PC-9 (cell line): ENCODE measurements around the gene NCOA4. TPM values are rescaled to one million over a fixed set of nuclear protein-coding genes. Genes with fewer than 3 reads are reported as not detected.

Experiments
- BruUV-seq: library from RNA; stranded (reverse); fragments of 400-500 nt; replicated peaks from 2 replicates; lab custom pipeline; 2021; lab: Mats Ljungman, UMichigan
- CTCF ChIA-PET: fragments of 300-600 bp; sonication (Branson Sonifier 250); formaldehyde crosslinking; loops from one replicate; lab custom pipeline; 2022; ENCODE audit warnings: antibody characterized with exemption; lab: Charles Lee
- POLR2A ChIA-PET: fragments of 300-600 bp; sonication (Branson Sonifier 250); formaldehyde crosslinking; loops from one replicate; lab custom pipeline; 2022; ENCODE audit warnings: antibody characterized with exemption; ENCODE audit not compliant: unreplicated experiment; lab: Charles Lee
- DNase-seq, 2 experiments: peaks; one replicate each; pipeline versions ENCODE4 v3.0.0 to v3.0.0-alpha.2; 2015 to 2022; ENCODE audit warnings: mixed read lengths in 1 of 2
- H2AFZ ChIP-seq: fragments of 200-600 bp; sonication (generic); 2 replicates; pipeline ENCODE4 v1.8.1; 2017; ENCODE audit warnings: antibody characterized with exemption
- H3F3A ChIP-seq: fragments of 200-600 bp; sonication (generic); 2 replicates; pipeline ENCODE4 v1.8.1; 2017; ENCODE audit warnings: antibody characterized with exemption, mild to moderate bottlenecking, low read depth; ENCODE audit not compliant: insufficient read depth
- H3K27ac ChIP-seq: fragments of 200-600 bp; sonication (generic); 2 replicates; pipeline ENCODE4 v1.6.1; 2016; ENCODE audit warnings: mixed run types
- H3K27me3 ChIP-seq: fragments of 200-600 bp; sonication (generic); 2 replicates; pipeline ENCODE4 v1.6.1; 2016; ENCODE audit warnings: low read depth, mixed run types; ENCODE audit not compliant: insufficient read depth
- H3K36me3 ChIP-seq: fragments of 200-600 bp; sonication (generic); 2 replicates; pipeline ENCODE4 v1.6.1; 2016; ENCODE audit warnings: low read depth, mixed run types
- H3K4me1 ChIP-seq: fragments of 200-600 bp; sonication (generic); replicated peaks from 2 replicates; pipeline ENCODE4 v1.6.1; 2016; ENCODE audit warnings: mixed run types; ENCODE audit not compliant: insufficient read depth
- H3K4me2 ChIP-seq: fragments of 200-600 bp; sonication (generic); 2 replicates; pipeline ENCODE4 v1.6.1; 2017; ENCODE audit warnings: mixed run types
- H3K4me3 ChIP-seq: fragments of 200-600 bp; sonication (generic); 2 replicates; pipeline ENCODE4 v1.6.1; 2016; ENCODE audit warnings: mixed run types
- H3K79me2 ChIP-seq: fragments of 200-600 bp; sonication (generic); 2 replicates; pipeline ENCODE4 v1.6.1; 2017; ENCODE audit warnings: low read depth, mixed run types
- H3K9me2 ChIP-seq: fragments of 200-600 bp; sonication (generic); 2 replicates; pipeline ENCODE4 v1.8.1; 2017; ENCODE audit warnings: mild to moderate bottlenecking; ENCODE audit not compliant: insufficient read depth
- H3K9me3 ChIP-seq: fragments of 200-600 bp; sonication (generic); 2 replicates; pipeline ENCODE4 v1.8.1; 2016; ENCODE audit warnings: low read depth; ENCODE audit not compliant: insufficient read depth
- H4K20me1 ChIP-seq: fragments of 200-600 bp; sonication (generic); 2 replicates; pipeline ENCODE4 v1.8.1; 2017; ENCODE audit not compliant: insufficient read depth
- EZH2 ChIP-seq: fragments of 200-600 bp; sonication (generic); IDR thresholded peaks from 2 replicates; pipeline ENCODE4 v1.8.0; 2017; ENCODE audit warnings: antibody characterized with exemption, low read depth
- intact Hi-C: fragments of 100-400 bp; cut with micrococcal nuclease; formaldehyde crosslinking; loops from one replicate; pipeline ENCODE4 v1.10.0; 2022; ENCODE audit not compliant: unreplicated experiment
- total RNA-seq: library from RNA; stranded (reverse); gene quantifications from 2 replicates; pipeline ENCODE4 v1.2.3, GENCODE V29; 2021
- TF ChIP-seq, protein P1 (sequence below): fragments of 200-600 bp; sonication (generic); conservative IDR thresholded peaks from 2 replicates; pipeline ENCODE4 v1.6.1; 2017; ENCODE audit warnings: mixed run types, antibody characterized with exemption, mild to moderate bottlenecking, moderate library complexity

Gene NCOA4
- total RNA-seq, 1 experiment from 2014 or later, result 143 TPM

DNA sequence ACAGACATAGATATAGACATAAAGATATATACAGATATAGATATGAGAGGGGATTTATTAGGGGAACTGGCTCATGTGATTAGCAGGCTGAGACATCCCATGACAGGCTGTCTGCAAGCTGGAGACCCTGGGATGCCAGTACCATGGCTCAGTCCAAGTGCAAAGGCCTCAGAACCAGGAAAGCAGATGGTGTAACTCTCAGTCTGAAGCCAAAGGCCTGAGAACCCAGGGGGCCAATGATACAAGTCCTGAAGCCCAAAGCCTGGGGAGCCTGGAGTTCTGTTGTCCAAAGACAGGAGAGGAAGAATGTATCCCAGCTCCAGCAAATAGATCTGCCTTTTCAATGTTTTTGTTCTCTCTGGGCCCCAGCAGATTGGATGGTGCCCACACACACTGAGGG lies 5.5 kb downstream of the NCOA4 start:
- H3K27me3 ChIP-seq, result no peaks in the 10 kb centered on the region
- CTCF ChIA-PET, result no interaction called here
- TF ChIP-seq EZH2, result no peak
- TF ChIP-seq, protein P1, sequence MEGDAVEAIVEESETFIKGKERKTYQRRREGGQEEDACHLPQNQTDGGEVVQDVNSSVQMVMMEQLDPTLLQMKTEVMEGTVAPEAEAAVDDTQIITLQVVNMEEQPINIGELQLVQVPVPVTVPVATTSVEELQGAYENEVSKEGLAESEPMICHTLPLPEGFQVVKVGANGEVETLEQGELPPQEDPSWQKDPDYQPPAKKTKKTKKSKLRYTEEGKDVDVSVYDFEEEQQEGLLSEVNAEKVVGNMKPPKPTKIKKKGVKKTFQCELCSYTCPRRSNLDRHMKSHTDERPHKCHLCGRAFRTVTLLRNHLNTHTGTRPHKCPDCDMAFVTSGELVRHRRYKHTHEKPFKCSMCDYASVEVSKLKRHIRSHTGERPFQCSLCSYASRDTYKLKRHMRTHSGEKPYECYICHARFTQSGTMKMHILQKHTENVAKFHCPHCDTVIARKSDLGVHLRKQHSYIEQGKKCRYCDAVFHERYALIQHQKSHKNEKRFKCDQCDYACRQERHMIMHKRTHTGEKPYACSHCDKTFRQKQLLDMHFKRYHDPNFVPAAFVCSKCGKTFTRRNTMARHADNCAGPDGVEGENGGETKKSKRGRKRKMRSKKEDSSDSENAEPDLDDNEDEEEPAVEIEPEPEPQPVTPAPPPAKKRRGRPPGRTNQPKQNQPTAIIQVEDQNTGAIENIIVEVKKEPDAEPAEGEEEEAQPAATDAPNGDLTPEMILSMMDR, result no peak
- no peaks in the 10 kb centered on the region for H3K9me2 ChIP-seq
- POLR2A ChIA-PET, result no interaction called here
- H3K4me2 ChIP-seq, result no peak overlapping the region
- H4K20me1 ChIP-seq, result peaks cover 70% of the 10 kb centered on the region
- no peak for DNase-seq
- no peaks in the 10 kb centered on the region for H3K9me3 ChIP-seq
- H3K36me3 ChIP-seq, result 0 out of 2 replicates have a peak, but pooled peaks cover 11% of the 10 kb centered on the region
- H3K79me2 ChIP-seq, result peaks cover 98% of the 10 kb centered on the region
- no peak overlapping the region for H3K4me3 ChIP-seq
- H2AFZ ChIP-seq, result no peak overlapping the region
- no TSS peak for BruUV-seq
- H3K4me1 ChIP-seq, result peaks cover 49% of the 10 kb centered on the region
- peaks cover 40% of the 10 kb centered on the region for H3F3A ChIP-seq
- intact Hi-C loops, result loop anchor here (5.0 to 10.0 kb wide), 4 partner anchors 43 to 773 kb away; no protein-coding TSS in a partner anchor
- no peak overlapping the region for H3K27ac ChIP-seq

DNA sequence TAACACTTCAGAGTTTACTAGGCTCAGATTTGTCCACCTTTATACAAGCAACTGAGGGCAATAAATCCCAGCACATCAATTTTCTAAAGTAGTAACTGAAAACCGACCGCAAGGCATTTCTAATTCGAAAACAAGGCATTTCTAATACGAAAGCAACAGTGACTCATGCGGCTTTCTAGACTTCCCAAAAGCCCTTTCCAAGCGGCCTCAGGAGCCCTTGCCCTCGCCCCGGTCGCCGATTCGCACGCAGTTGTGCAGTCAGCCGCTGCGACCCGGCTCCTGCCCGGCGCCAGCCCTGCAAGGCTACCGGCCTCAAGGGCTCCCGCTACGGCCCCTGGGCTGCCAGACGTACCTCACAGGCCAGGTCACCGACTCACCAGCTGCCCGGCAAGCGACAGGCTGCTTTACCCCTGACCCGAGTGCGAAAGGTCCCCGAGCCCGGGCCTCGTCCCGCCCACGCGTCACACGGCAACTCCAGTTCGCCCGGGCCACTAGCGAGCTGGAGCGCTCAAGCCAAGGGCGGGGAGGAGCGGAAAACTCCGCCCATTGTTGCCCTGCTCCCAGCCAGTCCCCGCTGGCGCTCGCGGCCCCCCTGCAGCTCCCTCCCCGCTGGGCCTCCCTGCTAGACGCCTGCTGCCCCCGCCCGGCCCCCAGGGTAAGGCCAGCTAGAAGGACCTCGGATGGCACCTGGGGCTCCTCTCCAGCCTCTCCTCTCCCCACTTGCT lies 7.3 kb downstream of the NCOA4 start:
- Histone ChIP-seq H3K27me3 (no peaks in the 10 kb centered on the region), H3F3A (peaks cover 40% of the 10 kb centered on the region), H4K20me1 (peaks cover 78% of the 10 kb centered on the region), H2AFZ (peak overlapping the region; percentile 80), H3K4me2 (peak overlapping the region; percentile 97), H3K27ac (peak overlapping the region; percentile 93), H3K4me3 (peak overlapping the region; percentile 71), H3K36me3 (0 out of 2 replicates have a peak, but pooled peaks cover 15% of the 10 kb centered on the region), H3K4me1 (peaks cover 41% of the 10 kb centered on the region), H3K79me2 (peaks cover 98% of the 10 kb centered on the region), H3K9me2 (no peaks in the 10 kb centered on the region), H3K9me3 (no peaks in the 10 kb centered on the region)
- peak; percentile 91 to 97 for DNase-seq
- CTCF ChIA-PET, result interaction anchor here (0.7 kb wide), 1 partner anchor 44 kb away, joined by 4 read pairs; no protein-coding TSS in a partner anchor
- intact Hi-C loops, result loop anchor here (5.0 to 10.0 kb wide), 3 partner anchors 41 to 558 kb away; no protein-coding TSS in a partner anchor
- TSS peak; percentile 98 for BruUV-seq
- TF ChIP-seq, protein P1, result peak; percentile 43; the same call in 1 of the 2 replicates
- TF ChIP-seq EZH2, result no peak
- POLR2A ChIA-PET, result interaction anchor here (0.6 to 0.9 kb wide), 3 partner anchors 19 to 1021 kb away, joined by 4 to 5 read pairs (median 5); no protein-coding TSS in a partner anchor

DNA sequence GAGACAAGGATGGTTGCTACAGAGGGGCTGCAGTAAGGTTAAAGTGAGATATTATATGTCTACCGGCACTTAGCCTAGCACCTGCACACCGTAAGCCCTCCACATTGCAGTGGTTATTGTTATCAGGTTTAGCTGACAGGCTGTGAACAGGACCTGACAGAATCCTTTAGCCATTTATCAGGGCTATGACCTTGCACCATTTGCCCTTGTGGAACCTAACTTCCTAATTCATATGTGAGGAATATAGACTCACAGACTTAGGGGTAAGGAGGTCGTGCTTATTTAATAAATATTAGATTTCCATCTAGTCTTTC lies 10.1 kb downstream of the NCOA4 start:
- Histone ChIP-seq H3K4me3 (peak overlapping the region; percentile 33; the same call in 1 of the 2 replicates), H3K27ac (peak overlapping the region; percentile 93; the same call in 1 of the 2 replicates), H3K4me2 (peak overlapping the region; percentile 97; the same call in 1 of the 2 replicates), H4K20me1 (peaks cover 65% of the 10 kb centered on the region), H3K9me3 (no peaks in the 10 kb centered on the region), H3K36me3 (peaks cover 14% of the 10 kb centered on the region; the same call in 1 of the 2 replicates), H3K9me2 (no peaks in the 10 kb centered on the region), H2AFZ (no peak overlapping the region), H3K79me2 (peaks cover 97% of the 10 kb centered on the region), H3K4me1 (peaks cover 37% of the 10 kb centered on the region), H3K27me3 (no peaks in the 10 kb centered on the region), H3F3A (peaks cover 40% of the 10 kb centered on the region)
- intact Hi-C loops, result loop anchor here (5.0 to 10.0 kb wide), 3 partner anchors 38 to 556 kb away; no protein-coding TSS in a partner anchor
- no peak for DNase-seq
- TF ChIP-seq, protein P1, result no peak
- TF ChIP-seq EZH2, result no peak
- ChIA-PET CTCF (no interaction called here), POLR2A (no interaction called here)
- BruUV-seq, result no TSS peak
